ENCODE results near the gene TRIOBP. TPM values are rescaled to one million over a fixed set of nuclear protein-coding genes. Genes with fewer than 3 reads are reported as not detected.

TRIOBP gene
- total and polyA plus RNA-seq, 2 of the 13 experiments (the other 11 are each of a cell fraction or from before 2014, with no cell fraction given): 6.1 to 15.4 TPM

DNA sequence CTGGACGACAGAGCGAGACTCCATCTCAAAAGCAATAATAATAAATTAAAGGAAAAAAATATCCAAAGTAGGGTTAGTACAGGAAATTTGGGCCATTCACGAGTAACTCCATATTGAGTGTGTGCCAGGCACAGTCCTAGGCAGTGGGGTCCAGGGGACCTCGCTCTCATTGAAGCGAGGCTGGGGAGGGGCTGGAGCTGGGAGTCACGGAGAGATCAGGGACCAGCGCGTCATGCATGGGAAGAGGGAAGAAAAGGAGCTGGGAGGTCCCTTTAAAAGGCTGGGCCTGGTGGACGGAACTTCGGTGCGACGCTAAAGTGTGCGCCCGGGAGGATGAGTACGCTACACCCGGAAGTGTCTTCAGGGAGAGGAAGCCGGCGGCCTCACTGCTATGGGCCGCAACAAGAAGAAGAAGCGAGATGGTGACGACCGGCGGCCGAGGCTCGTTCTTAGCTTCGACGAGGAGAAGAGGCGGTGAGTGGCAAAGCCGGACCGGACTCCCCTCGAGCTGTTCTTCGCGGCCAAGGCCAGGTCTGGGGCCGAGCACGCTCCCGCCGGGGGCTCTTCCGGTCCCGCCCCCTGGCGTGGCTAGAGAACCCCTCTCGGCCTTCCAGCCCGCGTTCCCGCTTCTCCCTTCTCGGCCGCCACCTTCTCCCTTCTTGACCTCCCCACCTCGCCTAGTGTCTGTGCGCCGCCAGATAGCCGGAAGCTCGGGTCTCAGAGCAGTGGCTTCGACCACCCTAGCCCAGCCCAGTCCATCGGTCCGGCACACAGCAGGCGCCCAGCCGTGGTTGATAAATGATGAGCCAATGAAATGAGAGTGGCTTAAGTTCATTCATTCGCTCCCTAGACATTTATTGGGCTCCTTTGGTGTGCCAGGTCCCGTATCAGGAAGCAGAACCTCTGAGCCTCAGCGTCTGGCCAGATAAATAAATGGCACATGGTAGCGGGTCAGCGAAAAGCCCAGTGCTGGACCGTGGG is 10.6 kb upstream of the TRIOBP start, which contains the start of gene NOL12 (continued):
- TF ChIP-seq, protein P1, sequence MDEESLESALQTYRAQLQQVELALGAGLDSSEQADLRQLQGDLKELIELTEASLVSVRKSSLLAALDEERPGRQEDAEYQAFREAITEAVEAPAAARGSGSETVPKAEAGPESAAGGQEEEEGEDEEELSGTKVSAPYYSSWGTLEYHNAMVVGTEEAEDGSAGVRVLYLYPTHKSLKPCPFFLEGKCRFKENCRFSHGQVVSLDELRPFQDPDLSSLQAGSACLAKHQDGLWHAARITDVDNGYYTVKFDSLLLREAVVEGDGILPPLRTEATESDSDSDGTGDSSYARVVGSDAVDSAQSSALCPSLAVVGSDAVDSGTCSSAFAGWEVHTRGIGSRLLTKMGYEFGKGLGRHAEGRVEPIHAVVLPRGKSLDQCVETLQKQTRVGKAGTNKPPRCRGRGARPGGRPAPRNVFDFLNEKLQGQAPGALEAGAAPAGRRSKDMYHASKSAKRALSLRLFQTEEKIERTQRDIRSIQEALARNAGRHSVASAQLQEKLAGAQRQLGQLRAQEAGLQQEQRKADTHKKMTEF (CRISPR knock-in tag; IDR thresholded peaks at IDR 0.05): peak; percentile 92
- TF ChIP-seq TCF7L2 (IDR thresholded peaks at IDR 0.05; ENCODE audit: low read depth, low read length): no peak
- 0 out of 2 replicates have a peak, but pooled peaks have one; percentile 57 for TF ChIP-seq ZNF446 (CRISPR knock-in tag; IDR thresholded peaks at IDR 0.05)
- 0 out of 2 replicates have a peak, but pooled peaks have one; percentile 44 for TF ChIP-seq MTF2 (CRISPR knock-in tag; IDR thresholded peaks at IDR 0.05; ENCODE audit: borderline replicate concordance)
- TF ChIP-seq RFXAP (CRISPR knock-in tag; IDR thresholded peaks at IDR 0.05; ENCODE audit: borderline replicate concordance): peak; percentile 66; the same call in 1 of the 2 replicates
- no peak for TF ChIP-seq BHLHE40 (IDR thresholded peaks at IDR 0.05; ENCODE audit: low read length)
- peak; percentile 83 for TF ChIP-seq HDAC2 (CRISPR knock-in tag; IDR thresholded peaks at IDR 0.05)
- TF ChIP-seq PHF5A (CRISPR knock-in tag; IDR thresholded peaks at IDR 0.05; ENCODE audit: low read depth, unreplicated experiment): peak; percentile 57
- TF ChIP-seq ZBTB21 (CRISPR knock-in tag; IDR thresholded peaks at IDR 0.05): no peak; the same call in 1 of the 2 replicates
- no peak for TF ChIP-seq ZNF10 (CRISPR knock-in tag; IDR thresholded peaks at IDR 0.05; ENCODE audit: borderline replicate concordance, low read depth)
- TF ChIP-seq ZFP62 (CRISPR knock-in tag; IDR thresholded peaks at IDR 0.05): no peak
- no peak for TF ChIP-seq ZFP36L1 (CRISPR knock-in tag; IDR thresholded peaks at IDR 0.05)
- no peak for TF ChIP-seq PRMT3 (CRISPR knock-in tag; IDR thresholded peaks at IDR 0.05; ENCODE audit: borderline replicate concordance, low read depth)
- no peak for TF ChIP-seq FIP1L1 (IDR thresholded peaks at IDR 0.05; ENCODE audit: borderline replicate concordance, insufficient read depth, low read depth, low read length)
- peak; percentile 74; the same call in 1 of the 2 replicates for TF ChIP-seq ZNF205 (CRISPR knock-in tag; IDR thresholded peaks at IDR 0.05)
- TF ChIP-seq HNF4A (CRISPR knock-in tag; IDR thresholded peaks at IDR 0.05): peak; percentile 45; the same call in 1 of the 2 replicates
- TF ChIP-seq HNF1A (IDR thresholded peaks at IDR 0.05; ENCODE audit: low read depth): no peak
- peak; percentile 54; the same call in 1 of the 2 replicates for TF ChIP-seq HNF1A (CRISPR knock-in tag; IDR thresholded peaks at IDR 0.05; ENCODE audit: borderline replicate concordance)
- TF ChIP-seq BCL3 (CRISPR knock-in tag; IDR thresholded peaks at IDR 0.05): no peak; the same call in 1 of the 2 replicates
- no peak for TF ChIP-seq SCMH1 (CRISPR knock-in tag; IDR thresholded peaks at IDR 0.05; ENCODE audit: borderline replicate concordance)
- peak; percentile 64; the same call in 1 of the 2 replicates for TF ChIP-seq CREB1 (IDR thresholded peaks at IDR 0.05)
- TF ChIP-seq CREB1 (CRISPR knock-in tag; IDR thresholded peaks at IDR 0.05): peak; percentile 82
- peak; percentile 83 for TF ChIP-seq CBFB (CRISPR knock-in tag; IDR thresholded peaks at IDR 0.05)
- TF ChIP-seq PHF8 (CRISPR knock-in tag; IDR thresholded peaks at IDR 0.05): peak; percentile 94
